Smooth muscle cell (in vitro differentiated cells): ENCODE measurements around the gene ACP4. TPM values are rescaled to one million over a fixed set of nuclear protein-coding genes. Genes with fewer than 3 reads are reported as not detected.

Experiments
- DNase-seq: peaks from one replicate; lab custom pipeline; 2025; ENCODE audit not compliant: unreplicated experiment; lab: John Stamatoyannopoulos, UW
- H2AFZ ChIP-seq: fragments of 200-600 bp; sonication (generic); 2 replicates; pipeline ENCODE4 v1.6.0; 2016; ENCODE audit warnings: antibody characterized with exemption, low read depth, mild to moderate bottlenecking
- H3F3A ChIP-seq: fragments of 200-600 bp; sonication (generic); 2 replicates; pipeline ENCODE4 v1.6.0; 2017; ENCODE audit warnings: antibody characterized with exemption, low read depth
- H3K27ac ChIP-seq: fragments of 200-600 bp; sonication (generic); 2 replicates; pipeline ENCODE4 v1.5.1; 2016; ENCODE audit warnings: low read depth, mild to moderate bottlenecking
- H3K27me3 ChIP-seq: fragments of 200-600 bp; sonication (generic); 2 replicates; pipeline ENCODE4 v1.6.1; 2016; ENCODE audit warnings: low read depth, mild to moderate bottlenecking
- H3K36me3 ChIP-seq: fragments of 200-600 bp; sonication (generic); 2 replicates; pipeline ENCODE4 v1.5.1; 2016; ENCODE audit warnings: low read depth
- H3K4me1 ChIP-seq: fragments of 200-600 bp; sonication (generic); 2 replicates; pipeline ENCODE4 v1.5.1; 2016; ENCODE audit warnings: low read depth
- H3K4me2 ChIP-seq: fragments of 200-600 bp; sonication (generic); 2 replicates; pipeline ENCODE4 v1.6.0; 2016; ENCODE audit warnings: mild to moderate bottlenecking
- H3K4me3 ChIP-seq: fragments of 200-600 bp; sonication (generic); 2 replicates; pipeline ENCODE4 v1.5.1; 2016; ENCODE audit warnings: mild to moderate bottlenecking
- H3K79me2 ChIP-seq: fragments of 200-600 bp; sonication (generic); 2 replicates; pipeline ENCODE4 v1.6.0; 2016; ENCODE audit warnings: low read depth, mild to moderate bottlenecking
- H3K9ac ChIP-seq: fragments of 200-600 bp; sonication (generic); 2 replicates; pipeline ENCODE4 v1.6.0; 2016; ENCODE audit warnings: low read depth
- H3K9me3 ChIP-seq: fragments of 200-600 bp; sonication (generic); replicated peaks from 2 replicates; pipeline ENCODE4 v1.5.1; 2016; ENCODE audit warnings: low read depth
- H4K20me1 ChIP-seq: fragments of 200-600 bp; sonication (generic); 2 replicates; pipeline ENCODE4 v1.6.0; 2016; ENCODE audit warnings: low read depth
- CTCF ChIP-seq: fragments of 200-600 bp; sonication (generic); IDR thresholded peaks from 2 replicates; pipeline ENCODE4 v1.5.1; 2017; ENCODE audit warnings: borderline replicate concordance, mild to moderate bottlenecking, antibody characterized with exemption; ENCODE audit not compliant: insufficient read depth, poor library complexity, severe bottlenecking
- WGBS: methylation state at CpG from one replicate; pipeline ENCODE4 v1.1.7; 2016; ENCODE audit warnings: low lambda C conversion rate; 5-methylcytosine and 5-hydroxymethylcytosine counted together
- polyA plus RNA-seq: library from polyadenylated mRNA; unstranded; fragments of >200 nt; fragmentation: Nextera tagmentation; extraction: Ambion mirVana; gene quantifications from 2 replicates; pipeline ENCODE4 v1.2.1, GENCODE V29; 2016
- total RNA-seq: library from RNA; depleted of rRNA; stranded (reverse); fragments of >200 nt; gene quantifications from 2 replicates; pipeline ENCODE4 v1.2.3, GENCODE V29; 2014

Gene ACP4
- total and polyA plus RNA-seq, 2 experiments from 2014 or later, result 0.26 TPM; not detected in 1

GRCh38 chr19:50812474-50812873 lies 22.3 kb downstream of the ACP4 start:
- Histone ChIP-seq H3K9ac (no peak overlapping the region), H3K27me3 (peaks cover 11% of the 10 kb centered on the region), H3K4me1 (no peaks in the 10 kb centered on the region), H3F3A (no peaks in the 10 kb centered on the region), H3K9me3 (no peaks in the 10 kb centered on the region), H3K79me2 (no peaks in the 10 kb centered on the region), H3K27ac (no peak overlapping the region), H2AFZ (no peak overlapping the region), H3K4me3 (no peak overlapping the region), H4K20me1 (no peaks in the 10 kb centered on the region), H3K36me3 (no peaks in the 10 kb centered on the region), H3K4me2 (no peak overlapping the region)
- no peak for DNase-seq
- 61% methylated on average over 3 of the region's 3 CpGs for WGBS
- no peak for TF ChIP-seq CTCF

- Histone ChIP-seq H3K27me3 (peaks cover 32% of the 10 kb centered on the region), H3K9me3 (no peaks in the 10 kb centered on the region), H3K27ac (no peak overlapping the region), H3K79me2 (no peaks in the 10 kb centered on the region), H3K4me1 (no peaks in the 10 kb centered on the region), H3K4me3 (no peak overlapping the region), H4K20me1 (no peaks in the 10 kb centered on the region), H3K36me3 (no peaks in the 10 kb centered on the region), H3K4me2 (no peak overlapping the region), H3K9ac (no peak overlapping the region), H3F3A (no peaks in the 10 kb centered on the region), H2AFZ (no peak overlapping the region)
- no peak for DNase-seq
- WGBS, result 86% methylated on average over 5 of the region's 5 CpGs
- TF ChIP-seq CTCF, result no peak
These were observed 24.7 kb downstream of the ACP4 start for GRCh38 chr19:50814883-50815282.

GRCh38 chr19:50815439-50815838 lies 25.2 kb downstream of the ACP4 start:
- H3K27me3 ChIP-seq, result peaks cover 37% of the 10 kb centered on the region
- no peak for DNase-seq
- 95% methylated on average over 1 of the region's 1 CpG for WGBS

More at GRCh38 chr19:50815439-50815838, 25.2 kb downstream of the ACP4 start:
- no peak for TF ChIP-seq CTCF
- Histone ChIP-seq H2AFZ (no peak overlapping the region), H4K20me1 (no peaks in the 10 kb centered on the region), H3K4me3 (no peak overlapping the region), H3K27ac (no peak overlapping the region), H3K4me2 (no peak overlapping the region), H3K79me2 (no peaks in the 10 kb centered on the region), H3K9ac (no peak overlapping the region), H3K4me1 (no peaks in the 10 kb centered on the region), H3K36me3 (no peaks in the 10 kb centered on the region), H3K9me3 (no peaks in the 10 kb centered on the region), H3F3A (no peaks in the 10 kb centered on the region)
